A549 (cell line): Measurements from ENCODE around the gene SET. TPM values are rescaled to one million over a fixed set of nuclear protein-coding genes. Genes with fewer than 3 reads are reported as not detected.

Experiments
- ATAC-seq, 2 experiments: fragments of 200-7000 bp in 1 of 2; fragments of >200 bp in 1 of 2; cut with Nextera tagmentation in 1 of 2; cut with Tn5 transposase in 1 of 2; 3 replicates each; pipeline versions ENCODE4 v1.8.0 to v1.9.1; 2018 to 2020; ENCODE audit warnings: mild to moderate bottlenecking in 1 of 2, moderate library complexity in 1 of 2
- CTCF ChIA-PET: fragments of 300-600 bp; sonication (Branson Sonifier 250); formaldehyde crosslinking; extraction: SDS; loops from one replicate; lab custom pipeline; 2021; ENCODE audit warnings: antibody characterized with exemption, inconsistent platforms; lab: Yijun Ruan, JAX
- POLR2A ChIA-PET: fragments of 350-600 bp; formaldehyde crosslinking; extraction: SDS; loops from one replicate; lab custom pipeline; 2021; ENCODE audit warnings: antibody characterized with exemption, inconsistent platforms; lab: Yijun Ruan, JAX
- DNase-seq, 2 experiments: peaks; one replicate each; pipeline versions ENCODE4 v3.0.0 to v3.0.0-alpha.2; 2011 to 2016; ENCODE audit warnings: low read depth in 1 of 2, low spot score in 1 of 2
- FAIRE-seq: peaks from 2 replicates; lab custom pipeline; 2011; peaks lifted over from hg19 to GRCh38; lab: Jason Lieb, UNC
- H3K27ac ChIP-seq, 2 experiments: fragments of >200 bp; sonication (Bioruptor Twin); formaldehyde crosslinking; 3 replicates each; pipeline ENCODE4 v1.5.1; 2016 to 2017
- H3K4me1 ChIP-seq: fragments of >200 bp; sonication (Bioruptor Twin); formaldehyde crosslinking; 3 replicates; pipeline ENCODE4 v1.6.1; 2016
- H3K4me2 ChIP-seq: fragments of >200 bp; sonication (Bioruptor Twin); formaldehyde crosslinking; 3 replicates; pipeline ENCODE4 v1.6.1; 2016
- H3K4me3 ChIP-seq: fragments of >200 bp; sonication (Bioruptor Twin); formaldehyde crosslinking; 3 replicates; pipeline ENCODE4 v1.5.1; 2016
- H3K9me3 ChIP-seq: fragments of >200 bp; sonication (Bioruptor Twin); formaldehyde crosslinking; 3 replicates; pipeline ENCODE4 v1.6.1; 2016
- BHLHE40 ChIP-seq: IDR thresholded peaks from 2 replicates; pipeline ENCODE4 v1.6.1; 2012; ENCODE audit warnings: low read depth, low read length, inconsistent platforms
- HOXA7 ChIP-seq: fragments of 250-450 bp; sonication (Bioruptor Pico); IDR thresholded peaks from 2 replicates; pipeline ENCODE4 v1.5.0; 2020; ENCODE audit warnings: mild to moderate bottlenecking, moderate library complexity
- JUN ChIP-seq, 2 experiments: fragments of >200 bp; sonication (Bioruptor Twin); formaldehyde crosslinking; IDR thresholded peaks; 2 replicates in 1 of 2; 3 replicates in 1 of 2; pipeline ENCODE4 v1.6.1; 2016 to 2017
- MYC ChIP-seq: IDR thresholded peaks from 2 replicates; pipeline ENCODE4 v1.6.1; 2012; ENCODE audit warnings: mild to moderate bottlenecking, inconsistent platforms, low read length, improper control_type of control experiment, borderline replicate concordance
- NR3C1 ChIP-seq: fragments of >200 bp; sonication (Bioruptor Twin); formaldehyde crosslinking; IDR thresholded peaks from 3 replicates; pipeline ENCODE4 v1.6.1; 2017
- PHF8 ChIP-seq: fragments of 200-600 bp; sonication (generic); IDR thresholded peaks from 2 replicates; pipeline ENCODE4 v1.6.1; 2016; ENCODE audit warnings: low read depth, mild to moderate bottlenecking, antibody characterized with exemption, moderate library complexity, borderline replicate concordance
- POLR2A ChIP-seq: IDR thresholded peaks from 2 replicates; pipeline ENCODE4 v1.6.1; 2012; ENCODE audit warnings: mild to moderate bottlenecking, low read length
- ZC3H11A ChIP-seq: fragments of 450-650 bp; IDR thresholded peaks from 2 replicates; pipeline ENCODE4 v1.6.1; 2014; ENCODE audit warnings: antibody characterized with exemption, mild to moderate bottlenecking
- WGBS: methylation state at CpG from one replicate; pipeline ENCODE4 v1.1.6; 2017; ENCODE audit errors: missing lambda C conversion rate; 5-methylcytosine and 5-hydroxymethylcytosine counted together
- polyA plus RNA-seq, 4 experiments: library from polyadenylated mRNA; depleted of rRNA in 3 of 4; stranded (reverse); fragments of >200 nt; fragmentation: RNase III in 1 of 4; extraction: RNeasy Plus Mini Kit Qiagen cat#74134 plus additional on column Dnase treatment in 1 of 4; gene quantifications; 2 replicates in 3 of 4; 3 replicates in 1 of 4; pipeline ENCODE4 v1.2.3, GENCODE V29; 2011 to 2017
- TF ChIP-seq, protein P1 (sequence below): fragments of 200-600 bp; sonication (generic); IDR thresholded peaks from 2 replicates; pipeline ENCODE4 v1.6.1; 2016; ENCODE audit warnings: antibody characterized with exemption, mild to moderate bottlenecking, moderate library complexity
- TF ChIP-seq, protein P2 (sequence below): fragments of 450-650 bp; IDR thresholded peaks from 2 replicates; pipeline ENCODE4 v1.6.1; 2014; ENCODE audit warnings: antibody characterized with exemption
- TF ChIP-seq, protein P3 (sequence below): IDR thresholded peaks from 2 replicates; pipeline ENCODE4 v1.6.1; 2012
- TF ChIP-seq, protein P4 (sequence below): fragments of >200 bp; sonication (Bioruptor Twin); formaldehyde crosslinking; IDR thresholded peaks from 3 replicates; pipeline ENCODE4 v1.6.1; 2016
- TF ChIP-seq, protein P5 (sequence below): IDR thresholded peaks from 2 replicates; pipeline ENCODE4 v1.6.1; 2012; ENCODE audit warnings: low read depth, borderline replicate concordance

SET gene
- polyA plus RNA-seq, 2 of the 4 experiments (the other 2 are of a cell fraction): 518 to 538 TPM

DNA sequence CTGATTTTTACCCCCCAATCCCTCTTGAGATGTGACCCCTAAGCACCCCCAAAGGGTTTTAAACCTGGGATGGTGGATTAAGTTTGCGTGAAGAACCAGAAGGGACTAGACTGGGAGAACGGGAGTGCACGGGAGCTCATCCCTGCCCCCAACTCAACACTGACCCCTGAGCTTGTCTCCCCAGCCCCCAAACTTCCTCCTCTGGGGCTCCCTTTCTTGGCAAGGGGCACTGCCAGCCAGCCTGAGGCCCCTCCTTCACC, 5.0 kb upstream of the SET start (continued):
- TF ChIP-seq, protein P1, sequence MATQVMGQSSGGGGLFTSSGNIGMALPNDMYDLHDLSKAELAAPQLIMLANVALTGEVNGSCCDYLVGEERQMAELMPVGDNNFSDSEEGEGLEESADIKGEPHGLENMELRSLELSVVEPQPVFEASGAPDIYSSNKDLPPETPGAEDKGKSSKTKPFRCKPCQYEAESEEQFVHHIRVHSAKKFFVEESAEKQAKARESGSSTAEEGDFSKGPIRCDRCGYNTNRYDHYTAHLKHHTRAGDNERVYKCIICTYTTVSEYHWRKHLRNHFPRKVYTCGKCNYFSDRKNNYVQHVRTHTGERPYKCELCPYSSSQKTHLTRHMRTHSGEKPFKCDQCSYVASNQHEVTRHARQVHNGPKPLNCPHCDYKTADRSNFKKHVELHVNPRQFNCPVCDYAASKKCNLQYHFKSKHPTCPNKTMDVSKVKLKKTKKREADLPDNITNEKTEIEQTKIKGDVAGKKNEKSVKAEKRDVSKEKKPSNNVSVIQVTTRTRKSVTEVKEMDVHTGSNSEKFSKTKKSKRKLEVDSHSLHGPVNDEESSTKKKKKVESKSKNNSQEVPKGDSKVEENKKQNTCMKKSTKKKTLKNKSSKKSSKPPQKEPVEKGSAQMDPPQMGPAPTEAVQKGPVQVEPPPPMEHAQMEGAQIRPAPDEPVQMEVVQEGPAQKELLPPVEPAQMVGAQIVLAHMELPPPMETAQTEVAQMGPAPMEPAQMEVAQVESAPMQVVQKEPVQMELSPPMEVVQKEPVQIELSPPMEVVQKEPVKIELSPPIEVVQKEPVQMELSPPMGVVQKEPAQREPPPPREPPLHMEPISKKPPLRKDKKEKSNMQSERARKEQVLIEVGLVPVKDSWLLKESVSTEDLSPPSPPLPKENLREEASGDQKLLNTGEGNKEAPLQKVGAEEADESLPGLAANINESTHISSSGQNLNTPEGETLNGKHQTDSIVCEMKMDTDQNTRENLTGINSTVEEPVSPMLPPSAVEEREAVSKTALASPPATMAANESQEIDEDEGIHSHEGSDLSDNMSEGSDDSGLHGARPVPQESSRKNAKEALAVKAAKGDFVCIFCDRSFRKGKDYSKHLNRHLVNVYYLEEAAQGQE: no peak

DNA sequence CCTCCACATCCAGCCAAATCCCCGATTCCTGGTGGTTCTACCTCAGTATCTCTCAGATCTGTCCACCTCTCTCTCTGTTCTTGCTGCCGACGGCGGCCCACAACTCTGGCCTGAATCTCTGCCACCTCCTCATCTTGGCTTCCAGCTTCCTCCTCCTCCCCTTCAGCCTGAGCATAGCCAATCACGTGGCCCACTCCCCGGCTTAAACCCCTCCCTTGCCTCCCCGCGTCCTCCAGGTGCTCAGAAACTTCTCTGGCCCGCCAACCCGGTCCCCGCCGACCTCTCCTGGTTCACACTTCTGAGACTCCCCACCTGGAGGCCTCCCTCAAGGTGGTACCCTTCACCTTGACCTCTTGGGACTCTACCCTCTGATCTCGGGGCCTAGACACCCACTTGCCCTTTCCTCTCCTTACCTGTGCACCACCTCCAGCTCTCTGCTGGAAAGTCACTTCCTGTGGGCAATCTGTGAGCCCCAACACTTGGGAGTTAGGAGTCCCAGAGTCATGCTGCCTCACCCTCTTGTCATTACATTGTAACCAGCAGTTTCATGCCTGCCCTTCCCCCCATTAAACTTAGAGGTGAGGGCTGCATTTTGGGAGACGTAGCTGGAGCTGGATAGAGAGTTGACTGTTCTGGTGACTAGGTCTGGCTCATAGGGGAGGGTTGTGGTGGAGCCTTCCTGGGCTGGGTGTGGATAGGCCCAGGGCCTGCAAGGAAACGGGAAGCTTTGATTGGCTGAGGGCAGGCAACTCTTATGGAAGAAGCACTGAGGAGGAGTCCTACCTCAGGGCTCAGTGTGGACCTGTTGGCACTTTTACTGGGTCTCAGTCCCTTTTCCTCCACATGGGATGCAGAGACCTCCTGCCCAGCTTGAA, 4.5 kb upstream of the SET start:
- WGBS: 2% methylated on average over 15 of the region's 15 CpGs
- peak overlapping the region; percentile 91 for H3K4me2 ChIP-seq
- FAIRE-seq: no peak
- H3K4me3 ChIP-seq: peak overlapping the region; percentile 69
- TF ChIP-seq JUN (IDR thresholded peaks at IDR 0.05): peak in 1 of 2 experiments; percentile 54; a peak in 2 of 5 replicates
- no peak for TF ChIP-seq HOXA7
- TF ChIP-seq, protein P2, sequence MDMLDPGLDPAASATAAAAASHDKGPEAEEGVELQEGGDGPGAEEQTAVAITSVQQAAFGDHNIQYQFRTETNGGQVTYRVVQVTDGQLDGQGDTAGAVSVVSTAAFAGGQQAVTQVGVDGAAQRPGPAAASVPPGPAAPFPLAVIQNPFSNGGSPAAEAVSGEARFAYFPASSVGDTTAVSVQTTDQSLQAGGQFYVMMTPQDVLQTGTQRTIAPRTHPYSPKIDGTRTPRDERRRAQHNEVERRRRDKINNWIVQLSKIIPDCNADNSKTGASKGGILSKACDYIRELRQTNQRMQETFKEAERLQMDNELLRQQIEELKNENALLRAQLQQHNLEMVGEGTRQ: peak; percentile 85
- peak; percentile 85 for TF ChIP-seq POLR2A
- TF ChIP-seq PHF8: no peak
- no peak for TF ChIP-seq MYC
- TF ChIP-seq ZC3H11A: no peak
- TF ChIP-seq, protein P3, sequence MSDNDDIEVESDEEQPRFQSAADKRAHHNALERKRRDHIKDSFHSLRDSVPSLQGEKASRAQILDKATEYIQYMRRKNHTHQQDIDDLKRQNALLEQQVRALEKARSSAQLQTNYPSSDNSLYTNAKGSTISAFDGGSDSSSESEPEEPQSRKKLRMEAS: peak; percentile 47
- no peak for TF ChIP-seq BHLHE40
- TF ChIP-seq, protein P4, sequence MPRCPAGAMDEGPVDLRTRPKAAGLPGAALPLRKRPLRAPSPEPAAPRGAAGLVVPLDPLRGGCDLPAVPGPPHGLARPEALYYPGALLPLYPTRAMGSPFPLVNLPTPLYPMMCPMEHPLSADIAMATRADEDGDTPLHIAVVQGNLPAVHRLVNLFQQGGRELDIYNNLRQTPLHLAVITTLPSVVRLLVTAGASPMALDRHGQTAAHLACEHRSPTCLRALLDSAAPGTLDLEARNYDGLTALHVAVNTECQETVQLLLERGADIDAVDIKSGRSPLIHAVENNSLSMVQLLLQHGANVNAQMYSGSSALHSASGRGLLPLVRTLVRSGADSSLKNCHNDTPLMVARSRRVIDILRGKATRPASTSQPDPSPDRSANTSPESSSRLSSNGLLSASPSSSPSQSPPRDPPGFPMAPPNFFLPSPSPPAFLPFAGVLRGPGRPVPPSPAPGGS: 0 out of 3 replicates have a peak, but pooled peaks have one; percentile 45
- TF ChIP-seq, protein P5, sequence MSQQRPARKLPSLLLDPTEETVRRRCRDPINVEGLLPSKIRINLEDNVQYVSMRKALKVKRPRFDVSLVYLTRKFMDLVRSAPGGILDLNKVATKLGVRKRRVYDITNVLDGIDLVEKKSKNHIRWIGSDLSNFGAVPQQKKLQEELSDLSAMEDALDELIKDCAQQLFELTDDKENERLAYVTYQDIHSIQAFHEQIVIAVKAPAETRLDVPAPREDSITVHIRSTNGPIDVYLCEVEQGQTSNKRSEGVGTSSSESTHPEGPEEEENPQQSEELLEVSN: peak; percentile 17; the same call in 1 of the 2 replicates
- peaks cover 34% of the 10 kb centered on the region for H3K4me1 ChIP-seq
- ATAC-seq: peak; percentile 65 to 84
- H3K9me3 ChIP-seq: no peaks in the 10 kb centered on the region
- ChIA-PET CTCF (interaction anchor here (0.7 to 2.5 kb wide), 4 partner anchors 18 to 51 kb away, joined by 3 to 13 read pairs (median 6); partner anchors contain the start of gene PKN3), POLR2A (interaction anchor here (0.8 to 2.2 kb wide), 6 partner anchors 8 to 49 kb away, joined by 3 to 24 read pairs (median 5); partner anchors contain the start of gene DYNC2I2)
- H3K27ac ChIP-seq: peak overlapping the region; percentile 97 to 98
- DNase-seq: peak; percentile 85 to 90

DNA sequence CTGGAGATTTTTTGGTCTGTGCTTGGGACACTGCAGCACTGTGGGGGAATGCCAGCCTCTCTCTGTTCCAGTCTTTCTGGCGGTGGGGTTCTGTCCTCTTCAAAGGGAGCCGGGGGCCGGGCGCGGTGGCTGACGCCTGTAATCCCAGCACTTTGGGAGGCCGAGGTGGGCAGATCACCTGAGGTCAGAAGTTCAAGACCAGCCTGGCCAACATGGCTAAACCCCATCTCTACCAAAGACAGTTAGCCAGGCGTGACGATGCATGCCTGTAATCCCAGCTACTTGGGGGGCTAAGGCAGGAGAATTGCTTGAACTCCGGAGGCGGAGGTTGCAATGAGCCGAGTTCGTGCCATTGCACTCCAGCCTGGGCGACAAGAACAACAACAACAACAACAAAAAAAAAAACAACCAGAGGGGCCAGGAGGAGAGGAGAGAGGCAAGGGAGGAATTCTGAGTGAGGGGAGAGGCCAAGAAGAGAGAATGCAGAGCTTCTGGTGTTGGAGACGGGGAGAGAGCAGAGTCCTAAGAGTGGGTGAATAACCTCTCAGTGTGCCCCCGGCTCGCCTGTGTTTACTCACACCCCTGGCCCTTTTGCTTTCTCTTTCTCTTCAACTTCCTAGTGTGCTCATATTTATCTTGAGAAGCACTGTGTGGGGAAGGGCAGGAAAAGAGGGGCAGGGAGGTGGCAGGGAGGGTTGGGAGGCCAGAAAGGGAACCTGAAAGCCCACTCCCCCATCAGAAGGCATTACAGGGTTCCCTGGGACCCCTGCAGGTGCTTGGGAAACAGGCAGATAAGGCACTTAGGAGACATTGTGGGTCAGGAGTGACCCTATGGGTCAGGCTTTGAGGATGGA, 3.2 kb upstream of the SET start:
- Histone ChIP-seq H3K4me2 (peak overlapping the region; percentile 91), H3K4me1 (peaks cover 34% of the 10 kb centered on the region), H3K4me3 (no peak overlapping the region), H3K9me3 (no peaks in the 10 kb centered on the region), H3K27ac (peak overlapping the region in 1 of 2 experiments; percentile 97; a peak in 4 of 6 replicates)
- POLR2A ChIA-PET: interaction anchor here (2.2 kb wide), 1 partner anchor 51 kb away, joined by 24 read pairs; no protein-coding TSS in a partner anchor
- DNase-seq (no peak), FAIRE-seq (no peak), ATAC-seq (no peak)
- 86% methylated on average over 17 of the region's 17 CpGs for WGBS
- CTCF ChIA-PET: interaction anchor here (2.5 kb wide), 1 partner anchor 50 kb away, joined by 13 read pairs; no protein-coding TSS in a partner anchor
- no peak for TF ChIP-seq NR3C1
